OCI-LY1 (cell line): ENCODE data around the gene BRI3BP.

Source experiments
- CTCF ChIP-seq: fragments of 200-600 bp; sonication (generic), shearing (Covaris generic); IDR thresholded peaks from 2 replicates; pipeline ENCODE4 v1.5.1; 2017; ENCODE audit warnings: mild to moderate bottlenecking, antibody characterized with exemption, low read length, moderate library complexity, mixed read lengths
- EZH2 ChIP-seq: fragments of 200-600 bp; sonication (generic), shearing (Covaris generic); IDR thresholded peaks from 2 replicates; pipeline ENCODE4 v1.8.0; 2017; ENCODE audit warnings: borderline replicate concordance, mixed run types, mild to moderate bottlenecking, antibody characterized with exemption, low read length, moderate library complexity, mixed read lengths

DNA sequence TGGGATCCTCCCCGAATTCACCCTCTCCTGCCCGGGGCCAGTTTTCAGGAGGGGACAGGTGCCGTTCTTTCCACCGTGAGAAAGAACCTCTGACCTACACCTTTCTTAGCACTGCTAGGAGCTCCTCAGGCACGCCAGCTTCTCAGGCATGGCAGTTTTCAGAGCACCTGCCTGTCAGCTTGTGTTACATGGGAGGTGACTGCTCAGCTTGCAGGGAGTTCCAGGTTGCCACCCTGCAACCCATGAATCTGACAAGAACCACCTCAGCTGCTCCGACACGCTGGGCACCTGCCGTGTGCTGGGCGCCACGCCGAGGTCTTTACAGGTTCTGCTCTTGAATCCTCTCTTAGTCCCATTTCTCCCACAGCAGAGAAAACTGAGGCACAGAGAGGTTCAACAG, 12.9 kb downstream of the BRI3BP start:
- TF ChIP-seq CTCF (no peak), EZH2 (no peak)
